GM19025 (cell line): ENCODE data around the gene APOLD1.
"Not testable (repeated sequence)": the region's sequence is repeated elsewhere in the genome, so short reads cannot be mapped to it uniquely, and the experiment has no call there.

Source experiments
- ATAC-seq: cut with Tn5 transposase; IDR thresholded peaks from one replicate; pipeline ENCODE4 v1.9.1; 2021; ENCODE audit warnings: mild to moderate bottlenecking, low read depth, moderate library complexity; ENCODE audit not compliant: unreplicated experiment

Gene APOLD1

GRCh38 chr12:12784116-12784515 lies 1.3 kb upstream of the APOLD1 start:
- no peak for ATAC-seq

- no peak for ATAC-seq
Observed at GRCh38 chr12:12786351-12786705, 869 bp downstream of the APOLD1 start.

- ATAC-seq = peak; percentile 93
Observed at GRCh38 chr12:12786706-12787601, 1.5 kb downstream of the APOLD1 start.

GRCh38 chr12:12788131-12788530 lies 2.7 kb downstream of the APOLD1 start:
- ATAC-seq = no peak

GRCh38 chr12:12788675-12789368 lies 3.4 kb downstream of the APOLD1 start:
- ATAC-seq = no peak

- no peak for ATAC-seq
Observed at GRCh38 chr12:12790956-12791355, 5.5 kb downstream of the APOLD1 start.

- ATAC-seq = no peak
Observed at GRCh38 chr12:12791756-12792369, 6.4 kb downstream of the APOLD1 start.

- no peak for ATAC-seq
Observed at GRCh38 chr12:12792421-12792820, 7.0 kb downstream of the APOLD1 start.

GRCh38 chr12:12794686-12795085 lies 9.2 kb downstream of the APOLD1 start:
- no peak for ATAC-seq

GRCh38 chr12:12796171-12796570 lies 10.7 kb downstream of the APOLD1 start:
- no peak for ATAC-seq

- ATAC-seq = no peak
Observed at GRCh38 chr12:12796928-12797793, 11.7 kb downstream of the APOLD1 start.

GRCh38 chr12:12797794-12798152 lies 12.3 kb downstream of the APOLD1 start:
- no peak for ATAC-seq

- no peak for ATAC-seq
Observed at GRCh38 chr12:12798480-12798879, 13.0 kb downstream of the APOLD1 start.

GRCh38 chr12:12799163-12799920 lies 13.9 kb downstream of the APOLD1 start:
- no peak for ATAC-seq

- ATAC-seq = no peak
Observed at GRCh38 chr12:12800406-12801180, 15.1 kb downstream of the APOLD1 start.

GRCh38 chr12:12801656-12802055 lies 16.2 kb downstream of the APOLD1 start:
- not testable (repeated sequence) for ATAC-seq

- ATAC-seq = peak; percentile 83
Observed at GRCh38 chr12:12803186-12803585, 17.7 kb downstream of the APOLD1 start.

- no peak for ATAC-seq
Observed at GRCh38 chr12:12804011-12804410, 18.6 kb downstream of the APOLD1 start.

GRCh38 chr12:12804432-12804886 lies 19.0 kb downstream of the APOLD1 start:
- ATAC-seq = no peak
